ENCODE measurements around the gene RIMOC1.
A peak's percentile ranks its signal among the peaks of the same experiment; 100 is the strongest.

The RIMOC1 gene

GRCh38 chr5:41883243-41883642 is 20.9 kb upstream of the RIMOC1 start:
- Histone ChIP-seq H3K4me1 (ENCODE audit: low read depth, poor library complexity, severe bottlenecking) (peaks cover 36% of the 10 kb centered on the region), H2AFZ (ENCODE audit: low read depth) (no peak overlapping the region), H3K9ac (no peak overlapping the region), H3K27me3 (ENCODE audit: insufficient read depth, low read depth) (no peaks in the 10 kb centered on the region), H4K20me1 (ENCODE audit: insufficient read depth) (no peaks in the 10 kb centered on the region), H3K4me2 (no peak overlapping the region; the same call in 1 of the 2 replicates), H3K27ac (no peak overlapping the region), H3K4me3 (IDR thresholded peaks at IDR 0.05; ENCODE audit: insufficient read depth, low read depth, low read length) (no peak overlapping the region), H3K79me2 (ENCODE audit: insufficient read depth, low read depth) (no peaks in the 10 kb centered on the region), H3K36me3 (ENCODE audit: insufficient read depth) (no peaks in the 10 kb centered on the region)
- TF ChIP-seq, protein P1, sequence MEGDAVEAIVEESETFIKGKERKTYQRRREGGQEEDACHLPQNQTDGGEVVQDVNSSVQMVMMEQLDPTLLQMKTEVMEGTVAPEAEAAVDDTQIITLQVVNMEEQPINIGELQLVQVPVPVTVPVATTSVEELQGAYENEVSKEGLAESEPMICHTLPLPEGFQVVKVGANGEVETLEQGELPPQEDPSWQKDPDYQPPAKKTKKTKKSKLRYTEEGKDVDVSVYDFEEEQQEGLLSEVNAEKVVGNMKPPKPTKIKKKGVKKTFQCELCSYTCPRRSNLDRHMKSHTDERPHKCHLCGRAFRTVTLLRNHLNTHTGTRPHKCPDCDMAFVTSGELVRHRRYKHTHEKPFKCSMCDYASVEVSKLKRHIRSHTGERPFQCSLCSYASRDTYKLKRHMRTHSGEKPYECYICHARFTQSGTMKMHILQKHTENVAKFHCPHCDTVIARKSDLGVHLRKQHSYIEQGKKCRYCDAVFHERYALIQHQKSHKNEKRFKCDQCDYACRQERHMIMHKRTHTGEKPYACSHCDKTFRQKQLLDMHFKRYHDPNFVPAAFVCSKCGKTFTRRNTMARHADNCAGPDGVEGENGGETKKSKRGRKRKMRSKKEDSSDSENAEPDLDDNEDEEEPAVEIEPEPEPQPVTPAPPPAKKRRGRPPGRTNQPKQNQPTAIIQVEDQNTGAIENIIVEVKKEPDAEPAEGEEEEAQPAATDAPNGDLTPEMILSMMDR (conservative IDR thresholded peaks at IDR 0.05; ENCODE audit: low read depth, low read length): no peak

- H2AFZ ChIP-seq (ENCODE audit: low read depth): no peak overlapping the region
- no peaks in the 10 kb centered on the region for H3K27me3 ChIP-seq (ENCODE audit: insufficient read depth, low read depth)
- H4K20me1 ChIP-seq (ENCODE audit: insufficient read depth): no peaks in the 10 kb centered on the region
- peaks cover 36% of the 10 kb centered on the region for H3K4me1 ChIP-seq (ENCODE audit: low read depth, poor library complexity, severe bottlenecking)
- TF ChIP-seq, protein P1 (conservative IDR thresholded peaks at IDR 0.05; ENCODE audit: low read depth, low read length): no peak
- H3K4me2 ChIP-seq: no peak overlapping the region
- no peak overlapping the region for H3K4me3 ChIP-seq (IDR thresholded peaks at IDR 0.05; ENCODE audit: insufficient read depth, low read depth, low read length)
- no peak overlapping the region for H3K27ac ChIP-seq
- no peaks in the 10 kb centered on the region for H3K36me3 ChIP-seq (ENCODE audit: insufficient read depth)
- H3K9ac ChIP-seq: no peak overlapping the region
- H3K79me2 ChIP-seq (ENCODE audit: insufficient read depth, low read depth): no peaks in the 10 kb centered on the region
Measured at GRCh38 chr5:41883936-41884335, 20.2 kb upstream of the RIMOC1 start.

DNA sequence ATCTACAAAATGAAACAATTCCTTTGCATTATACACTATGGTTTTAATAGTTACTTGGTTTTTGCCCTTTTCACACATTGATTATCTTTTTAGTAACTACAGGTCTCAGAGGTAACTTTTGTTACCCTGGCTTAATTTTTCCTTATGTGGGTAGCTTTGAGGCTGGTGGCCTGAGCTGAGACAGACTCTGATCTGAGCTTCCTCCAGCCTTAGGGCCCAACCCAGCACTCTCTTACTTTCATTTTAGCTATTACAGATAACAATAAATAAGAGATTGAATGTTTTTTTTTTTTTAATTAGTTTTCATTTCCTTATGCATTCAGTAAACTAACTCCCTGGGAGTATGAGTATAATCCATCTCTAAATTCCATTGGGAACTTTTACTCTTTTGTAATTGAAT is 18.9 kb upstream of the RIMOC1 start:
- H3K4me1 ChIP-seq (ENCODE audit: low read depth, poor library complexity, severe bottlenecking): peaks cover 40% of the 10 kb centered on the region
- no peaks in the 10 kb centered on the region for H3K27me3 ChIP-seq (ENCODE audit: insufficient read depth, low read depth)
- H3K4me3 ChIP-seq (IDR thresholded peaks at IDR 0.05; ENCODE audit: insufficient read depth, low read depth, low read length): no peak overlapping the region
- TF ChIP-seq, protein P1 (conservative IDR thresholded peaks at IDR 0.05; ENCODE audit: low read depth, low read length): no peak
- no peaks in the 10 kb centered on the region for H3K79me2 ChIP-seq (ENCODE audit: insufficient read depth, low read depth)
- H3K4me2 ChIP-seq: peak overlapping the region; percentile 0; the same call in 1 of the 2 replicates
- H3K27ac ChIP-seq: no peak overlapping the region
- H3K36me3 ChIP-seq (ENCODE audit: insufficient read depth): no peaks in the 10 kb centered on the region
- no peak overlapping the region for H3K9ac ChIP-seq
- H2AFZ ChIP-seq (ENCODE audit: low read depth): no peak overlapping the region
- no peaks in the 10 kb centered on the region for H4K20me1 ChIP-seq (ENCODE audit: insufficient read depth)

GRCh38 chr5:41891066-41891707 is 13.0 kb upstream of the RIMOC1 start:
- TF ChIP-seq, protein P1 (conservative IDR thresholded peaks at IDR 0.05; ENCODE audit: low read depth, low read length): no peak
- H3K79me2 ChIP-seq (ENCODE audit: insufficient read depth, low read depth): no peaks in the 10 kb centered on the region
- H3K9ac ChIP-seq: no peak overlapping the region
- H3K4me1 ChIP-seq (ENCODE audit: low read depth, poor library complexity, severe bottlenecking): peaks cover 44% of the 10 kb centered on the region
- H3K4me3 ChIP-seq (IDR thresholded peaks at IDR 0.05; ENCODE audit: insufficient read depth, low read depth, low read length): no peak overlapping the region
- no peaks in the 10 kb centered on the region for H3K36me3 ChIP-seq (ENCODE audit: insufficient read depth)
- H3K27ac ChIP-seq: peak overlapping the region; percentile 47
- H3K27me3 ChIP-seq (ENCODE audit: insufficient read depth, low read depth): no peaks in the 10 kb centered on the region
- no peaks in the 10 kb centered on the region for H4K20me1 ChIP-seq (ENCODE audit: insufficient read depth)
- H2AFZ ChIP-seq (ENCODE audit: low read depth): peak overlapping the region; percentile 28; the same call in 1 of the 2 replicates
- peak overlapping the region; percentile 50 for H3K4me2 ChIP-seq

Measured in KMS-11 (cell line).